ENCODE measurements around the gene CAMSAP2.
A peak's percentile ranks its signal among the peaks of the same experiment; 100 is the strongest.

CAMSAP2 gene, protein sequence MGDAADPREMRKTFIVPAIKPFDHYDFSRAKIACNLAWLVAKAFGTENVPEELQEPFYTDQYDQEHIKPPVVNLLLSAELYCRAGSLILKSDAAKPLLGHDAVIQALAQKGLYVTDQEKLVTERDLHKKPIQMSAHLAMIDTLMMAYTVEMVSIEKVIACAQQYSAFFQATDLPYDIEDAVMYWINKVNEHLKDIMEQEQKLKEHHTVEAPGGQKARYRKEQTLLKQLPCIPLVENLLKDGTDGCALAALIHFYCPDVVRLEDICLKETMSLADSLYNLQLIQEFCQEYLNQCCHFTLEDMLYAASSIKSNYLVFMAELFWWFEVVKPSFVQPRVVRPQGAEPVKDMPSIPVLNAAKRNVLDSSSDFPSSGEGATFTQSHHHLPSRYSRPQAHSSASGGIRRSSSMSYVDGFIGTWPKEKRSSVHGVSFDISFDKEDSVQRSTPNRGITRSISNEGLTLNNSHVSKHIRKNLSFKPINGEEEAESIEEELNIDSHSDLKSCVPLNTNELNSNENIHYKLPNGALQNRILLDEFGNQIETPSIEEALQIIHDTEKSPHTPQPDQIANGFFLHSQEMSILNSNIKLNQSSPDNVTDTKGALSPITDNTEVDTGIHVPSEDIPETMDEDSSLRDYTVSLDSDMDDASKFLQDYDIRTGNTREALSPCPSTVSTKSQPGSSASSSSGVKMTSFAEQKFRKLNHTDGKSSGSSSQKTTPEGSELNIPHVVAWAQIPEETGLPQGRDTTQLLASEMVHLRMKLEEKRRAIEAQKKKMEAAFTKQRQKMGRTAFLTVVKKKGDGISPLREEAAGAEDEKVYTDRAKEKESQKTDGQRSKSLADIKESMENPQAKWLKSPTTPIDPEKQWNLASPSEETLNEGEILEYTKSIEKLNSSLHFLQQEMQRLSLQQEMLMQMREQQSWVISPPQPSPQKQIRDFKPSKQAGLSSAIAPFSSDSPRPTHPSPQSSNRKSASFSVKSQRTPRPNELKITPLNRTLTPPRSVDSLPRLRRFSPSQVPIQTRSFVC (N-terminal part only)

GRCh38 chr1:200738327-200738948 is at the start of gene CAMSAP2:
TSS of gene CAMSAP2 (plus strand) at chr1:200738893. CDS start at chr1:200739828, 935 bp downstream.
- DNase-seq (ENCODE audit: low read depth), result peak; percentile 30

DNA sequence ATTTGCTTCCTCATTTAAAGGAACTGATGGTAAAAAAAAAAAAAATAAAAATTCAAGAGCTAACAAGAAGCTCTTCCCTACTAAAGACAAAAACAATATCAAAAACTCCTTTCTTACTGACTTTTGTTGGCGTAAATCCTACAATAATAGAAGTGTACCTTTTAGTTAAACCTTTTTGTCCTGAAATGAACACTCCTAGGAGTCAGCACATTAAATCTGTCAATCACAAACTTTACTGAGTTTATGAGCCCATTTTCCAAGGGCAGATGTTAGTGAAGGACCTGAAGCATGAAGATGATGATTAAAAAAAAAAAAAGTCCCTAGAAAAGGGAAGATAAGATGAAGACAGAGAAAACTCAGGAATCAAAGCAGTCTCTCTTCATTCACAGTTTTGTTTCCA is 46.4 kb upstream of the CAMSAP2 start:
- no peak for DNase-seq (ENCODE audit: low read depth)

GRCh38 chr1:200693327-200693726 is 45.4 kb upstream of the CAMSAP2 start:
- DNase-seq (ENCODE audit: low read depth), result no peak

GRCh38 chr1:200694738-200695137 is 44.0 kb upstream of the CAMSAP2 start:
- no peak for DNase-seq (ENCODE audit: low read depth)

- DNase-seq (ENCODE audit: low read depth), result no peak
These were observed 38.8 kb upstream of the CAMSAP2 start for GRCh38 chr1:200699871-200700270.

GRCh38 chr1:200704986-200705500 is 33.6 kb upstream of the CAMSAP2 start:
- no peak for DNase-seq (ENCODE audit: low read depth)

DNA sequence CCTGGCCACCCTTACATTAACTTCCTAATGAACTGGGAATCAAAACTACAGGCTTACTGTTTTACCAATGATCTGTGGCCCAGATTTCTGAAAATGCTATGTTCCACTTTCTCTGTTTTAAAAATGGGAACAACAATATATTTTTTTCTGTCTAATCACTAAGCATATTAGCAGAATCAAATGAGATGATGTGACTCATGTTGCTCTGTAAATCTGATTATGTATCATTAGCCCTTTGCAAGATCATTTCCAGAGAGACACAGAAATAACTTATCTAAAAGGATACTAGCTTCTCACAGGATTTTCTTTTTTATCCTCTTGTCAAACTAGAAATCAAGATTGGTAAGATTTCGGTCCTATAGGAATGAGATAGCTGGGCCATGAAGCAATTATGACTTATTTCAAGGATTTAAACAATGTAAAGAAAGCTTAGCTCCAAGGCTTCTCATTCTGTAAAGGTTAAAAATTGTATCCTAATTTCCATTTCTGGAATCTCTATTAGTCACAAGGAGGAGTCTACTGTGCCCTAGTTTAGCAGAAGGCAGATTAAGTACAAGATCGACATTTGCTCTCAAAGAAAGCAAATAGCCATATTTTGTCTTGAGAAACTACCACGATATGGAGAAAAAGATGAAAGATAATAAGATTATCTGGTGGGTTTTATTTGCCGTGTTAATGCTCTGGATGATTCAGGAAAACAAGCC is 32.4 kb upstream of the CAMSAP2 start:
- DNase-seq (ENCODE audit: low read depth), result no peak

DNA sequence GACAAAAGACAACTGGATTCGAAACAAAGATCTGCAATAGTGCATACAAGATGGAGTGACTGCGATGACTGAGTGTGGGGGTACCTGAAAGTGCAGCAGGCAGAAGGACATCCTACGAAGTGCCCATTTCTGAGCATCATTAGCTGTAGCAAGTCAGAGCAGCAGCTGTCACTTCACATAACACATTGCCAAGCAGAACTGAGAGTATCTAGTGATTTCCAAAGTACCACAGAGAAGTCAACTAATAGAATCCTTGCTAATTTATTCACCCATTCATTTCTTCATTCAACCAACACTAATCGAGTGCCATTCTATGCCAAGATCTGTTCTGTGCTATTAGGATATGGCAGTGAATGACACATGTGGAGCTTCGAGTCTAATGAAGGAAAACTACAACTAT is 31.6 kb upstream of the CAMSAP2 start:
- DNase-seq (ENCODE audit: low read depth), result no peak

DNA sequence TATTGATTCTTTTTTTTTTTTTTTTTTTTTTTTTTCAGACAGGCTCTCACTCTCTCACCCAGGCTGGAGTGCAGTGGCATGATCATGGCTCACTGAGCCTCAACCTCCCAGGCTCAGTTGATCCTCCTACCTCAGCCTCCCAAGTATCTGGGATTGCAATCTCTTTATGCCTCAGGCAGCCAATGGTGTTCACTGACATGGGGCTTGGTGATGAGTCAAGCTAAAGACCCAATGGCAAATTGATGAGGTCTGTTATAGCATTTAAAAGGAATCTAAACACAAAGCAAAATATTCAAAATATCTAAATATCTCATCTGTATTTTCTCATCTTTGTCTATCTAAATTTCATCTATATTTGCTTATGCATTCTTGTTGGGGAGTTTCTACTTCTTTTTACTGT is 30.5 kb upstream of the CAMSAP2 start:
- no peak for DNase-seq (ENCODE audit: low read depth)

- DNase-seq (ENCODE audit: low read depth), result no peak
These were observed 29.9 kb upstream of the CAMSAP2 start for GRCh38 chr1:200708769-200709168.

- no peak for DNase-seq (ENCODE audit: low read depth)
These were observed 28.5 kb upstream of the CAMSAP2 start for GRCh38 chr1:200710166-200710565.

GRCh38 chr1:200714504-200715187 is 24.0 kb upstream of the CAMSAP2 start:
- DNase-seq (ENCODE audit: low read depth), result no peak

GRCh38 chr1:200720199-200720598 is 18.5 kb upstream of the CAMSAP2 start:
- no peak for DNase-seq (ENCODE audit: low read depth)

- DNase-seq (ENCODE audit: low read depth), result no peak
These were observed 14.6 kb upstream of the CAMSAP2 start for GRCh38 chr1:200724064-200724463.

DNA sequence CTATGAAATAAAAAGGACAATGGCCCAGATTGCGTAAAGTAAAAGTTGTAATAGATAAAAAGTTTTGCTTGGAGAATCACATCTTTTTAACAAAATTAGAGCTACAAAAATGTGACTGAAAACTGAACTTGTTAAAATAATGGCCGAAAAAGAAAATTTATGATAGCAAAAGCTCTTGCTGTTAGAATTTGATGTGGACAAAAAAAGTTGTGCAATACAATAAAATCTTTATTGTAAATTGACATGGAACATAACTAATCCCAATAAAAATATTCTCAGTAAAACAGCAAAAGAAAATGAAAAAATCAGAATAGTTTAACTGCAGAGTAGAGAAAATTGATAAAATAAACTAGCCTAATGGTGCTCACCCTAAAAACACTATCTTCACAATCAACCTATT is 11.4 kb upstream of the CAMSAP2 start:
- DNase-seq (ENCODE audit: low read depth), result no peak

DNA sequence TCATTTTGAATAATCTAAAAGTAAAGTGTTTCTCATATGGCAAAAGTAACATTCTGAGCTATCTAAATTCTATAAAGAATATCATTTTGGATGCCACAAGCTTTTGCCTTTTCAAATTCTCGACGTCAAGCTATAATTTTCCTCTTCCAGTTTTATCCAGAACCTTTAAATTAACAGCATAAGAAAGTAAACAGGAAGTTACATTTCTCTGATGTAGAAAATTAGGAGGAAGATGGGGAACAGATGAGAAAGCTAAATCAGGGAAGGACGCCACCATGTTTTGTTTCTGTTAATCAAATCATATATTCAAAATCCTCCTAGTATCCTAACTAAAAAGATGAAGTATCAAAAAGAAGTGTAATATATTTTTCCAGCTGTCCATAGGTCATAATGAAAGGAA is 8.8 kb upstream of the CAMSAP2 start:
- no peak for DNase-seq (ENCODE audit: low read depth)

DNA sequence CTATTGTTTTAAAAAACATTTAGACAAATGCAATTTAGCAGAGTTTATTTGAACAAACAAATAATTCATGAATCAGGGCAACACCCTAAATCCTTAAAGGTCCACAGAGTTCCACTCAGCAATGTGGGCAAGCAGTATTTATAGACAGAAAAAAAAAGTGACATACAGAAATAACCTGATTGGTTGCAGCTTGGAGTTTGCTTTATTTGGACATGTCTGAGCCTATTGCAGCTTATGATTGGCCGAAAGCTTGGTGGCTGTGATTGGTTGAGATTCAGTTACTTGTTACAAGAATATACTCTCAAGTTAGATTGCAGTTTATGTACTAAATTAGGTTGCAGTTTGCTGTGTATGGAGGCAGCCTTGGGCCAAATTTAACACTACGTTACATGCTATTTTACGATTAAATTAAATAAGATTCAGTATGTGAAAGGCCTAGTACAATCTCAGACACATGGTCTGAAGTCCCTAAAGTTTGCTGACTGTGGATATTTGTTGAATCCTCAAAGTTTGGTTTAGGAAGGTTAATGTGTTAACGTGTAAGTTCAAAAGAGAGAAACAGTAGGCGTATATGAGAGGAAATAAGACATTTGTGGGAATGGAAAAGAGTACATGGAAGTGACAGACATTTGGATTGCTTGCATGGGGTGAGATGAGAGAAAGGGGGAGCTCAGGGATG is 6.9 kb upstream of the CAMSAP2 start:
- DNase-seq (ENCODE audit: low read depth), result no peak

DNA sequence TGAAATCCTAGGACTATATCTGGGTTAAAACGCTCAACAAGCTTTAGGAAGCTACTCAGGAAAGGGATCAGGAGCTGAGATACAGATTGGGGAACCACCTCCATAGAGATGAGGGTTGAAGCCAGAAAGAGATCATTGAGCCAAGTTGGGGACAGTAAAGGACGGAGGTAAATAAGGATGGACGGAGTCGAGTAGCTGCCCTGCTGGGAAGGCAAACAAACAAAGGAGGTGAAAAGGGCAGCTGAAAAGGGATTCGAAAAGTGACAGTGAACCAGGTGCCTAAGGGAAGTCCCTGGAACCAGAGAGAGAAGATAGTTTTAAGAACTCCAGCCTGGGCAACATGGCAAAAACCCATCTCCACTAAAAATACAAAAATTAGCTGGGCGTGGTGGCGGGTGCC is 6.3 kb upstream of the CAMSAP2 start:
- no peak for DNase-seq (ENCODE audit: low read depth)

- DNase-seq (ENCODE audit: low read depth), result no peak
These were observed 4.8 kb upstream of the CAMSAP2 start for GRCh38 chr1:200733907-200734306.

DNA sequence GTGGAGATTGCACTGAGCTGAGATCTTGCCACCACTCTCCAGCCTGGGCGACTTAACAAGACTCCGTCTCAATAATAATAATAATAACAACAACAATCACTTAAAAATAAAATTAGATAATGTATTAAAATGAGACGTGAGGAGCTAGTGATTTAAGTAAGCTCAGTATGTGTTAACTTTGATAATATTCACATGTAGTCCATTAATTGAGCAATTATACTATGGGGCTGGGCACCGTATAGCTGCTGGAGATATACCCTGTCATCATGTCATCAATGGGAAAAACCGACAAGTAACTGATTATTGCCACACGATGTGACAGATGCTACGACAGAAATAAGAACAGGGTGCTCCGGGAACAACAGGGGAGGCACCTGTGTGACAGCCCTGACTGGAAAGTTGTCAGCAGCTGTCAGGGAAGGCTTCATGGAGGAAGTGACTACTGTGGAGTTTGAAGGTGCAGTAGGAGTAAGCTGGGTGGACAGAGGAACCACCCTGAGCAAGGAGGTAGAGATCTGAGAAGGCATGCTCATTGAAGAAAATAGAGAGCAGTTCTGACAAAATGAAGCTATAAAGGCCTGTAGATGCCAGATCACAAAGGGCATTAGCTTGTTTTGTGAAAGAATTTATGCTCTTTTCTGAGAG is 924 bp upstream of the CAMSAP2 start:
- no peak for DNase-seq (ENCODE audit: low read depth)
